ENCODE measurements around the gene PLEKHS1. TPM values are rescaled to one million over a fixed set of nuclear protein-coding genes. Genes with fewer than 3 reads are reported as not detected.

Gene PLEKHS1
- total RNA-seq, 1 donor, result under 0.01 TPM

- no peak for DNase-seq (ENCODE audit: low read depth)
- no peak for TF ChIP-seq CTCF (IDR thresholded peaks at IDR 0.05; ENCODE audit: insufficient read depth, low read depth, low read length)
Observed at GRCh38 chr10:113753020-113753692, 1.7 kb downstream of the PLEKHS1 start.

GRCh38 chr10:113754125-113754524 lies 2.6 kb downstream of the PLEKHS1 start:
- TF ChIP-seq CTCF (IDR thresholded peaks at IDR 0.05; ENCODE audit: insufficient read depth, low read depth, low read length), result no peak
- no peak for DNase-seq (ENCODE audit: low read depth)
- no peak overlapping the region for H3K4me3 ChIP-seq (ENCODE audit: low read depth, low read length)

More at GRCh38 chr10:113753020-113753692, 1.7 kb downstream of the PLEKHS1 start:
- no peak overlapping the region for H3K4me3 ChIP-seq (ENCODE audit: low read depth, low read length)

GRCh38 chr10:113754768-113755167 lies 3.3 kb downstream of the PLEKHS1 start:
- no peak for TF ChIP-seq CTCF (IDR thresholded peaks at IDR 0.05; ENCODE audit: insufficient read depth, low read depth, low read length)
- no peak overlapping the region for H3K4me3 ChIP-seq (ENCODE audit: low read depth, low read length)
- no peak for DNase-seq (ENCODE audit: low read depth)

- DNase-seq (ENCODE audit: low read depth), result no peak
- no peak overlapping the region for H3K4me3 ChIP-seq (ENCODE audit: low read depth, low read length)
- no peak for TF ChIP-seq CTCF (IDR thresholded peaks at IDR 0.05; ENCODE audit: insufficient read depth, low read depth, low read length)
Observed at GRCh38 chr10:113756940-113757543, 5.6 kb downstream of the PLEKHS1 start.

GRCh38 chr10:113762083-113762482 lies 10.6 kb downstream of the PLEKHS1 start:
- no peak for DNase-seq (ENCODE audit: low read depth)
- no peak for TF ChIP-seq CTCF (IDR thresholded peaks at IDR 0.05; ENCODE audit: insufficient read depth, low read depth, low read length)

GRCh38 chr10:113764582-113764981 lies 13.1 kb downstream of the PLEKHS1 start:
- no peak for TF ChIP-seq CTCF (IDR thresholded peaks at IDR 0.05; ENCODE audit: insufficient read depth, low read depth, low read length)
- H3K4me3 ChIP-seq (ENCODE audit: low read depth, low read length), result no peak overlapping the region
- DNase-seq (ENCODE audit: low read depth), result no peak

More at GRCh38 chr10:113762083-113762482, 10.6 kb downstream of the PLEKHS1 start:
- no peak overlapping the region for H3K4me3 ChIP-seq (ENCODE audit: low read depth, low read length)

All from fibroblast of villous mesenchyme (primary cell).